Cerebellar nuclear complex (tissue), 1 donor: ENCODE results near the gene CCDC6.
"Not testable (repeated sequence)": the region's sequence is repeated elsewhere in the genome, so short reads cannot be mapped to it uniquely, and the experiment has no call there.

Source experiments
- DNase-seq, 2 experiments: peaks; one replicate each; lab custom pipeline; 2025; lab: John Stamatoyannopoulos, UW

The CCDC6 gene

DNA sequence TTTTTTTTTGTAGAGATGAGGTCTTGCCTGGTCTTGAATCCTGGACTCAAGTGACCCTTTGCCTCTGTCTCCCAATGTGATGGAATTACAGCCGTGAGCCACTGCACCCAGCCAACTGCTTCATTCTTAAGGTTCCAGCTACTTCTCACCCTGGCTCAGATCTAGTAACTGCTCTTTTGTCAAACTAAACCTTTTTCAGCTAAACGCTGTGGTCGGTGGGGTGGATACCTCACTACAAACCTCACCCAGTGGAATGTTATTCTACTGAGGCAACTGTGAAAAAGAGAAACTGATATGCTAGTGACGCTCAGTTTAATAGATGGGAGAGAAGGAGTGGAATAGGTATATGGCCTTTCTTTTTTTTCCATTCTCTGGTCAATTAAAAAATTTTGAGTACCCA, 151.4 kb downstream of the CCDC6 start:
- DNase-seq: no peak

DNA sequence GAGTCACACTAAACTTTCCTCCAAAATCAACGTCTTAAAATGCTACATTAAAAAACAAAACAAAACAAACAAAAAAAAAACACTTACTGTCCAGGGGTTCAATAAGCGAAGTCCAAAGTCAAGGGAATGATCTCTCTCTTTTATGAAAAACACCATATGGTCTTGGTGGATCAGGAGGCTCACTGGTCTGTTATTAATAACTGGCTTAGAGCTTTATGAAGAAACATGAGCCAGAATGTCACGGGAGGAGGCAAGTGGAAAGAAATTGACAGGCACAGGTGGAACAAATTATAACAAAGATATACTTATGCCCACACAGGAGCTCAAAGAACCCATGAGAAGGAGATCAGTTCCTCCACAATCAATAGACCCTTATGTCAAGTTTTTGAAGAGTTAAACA, 153.1 kb downstream of the CCDC6 start, which contains the start of gene MRLN:
TSS of gene MRLN (minus strand) at position 189 of the 400 bp plus-strand sequence.
- peak; percentile 69 to 85 for DNase-seq

DNA sequence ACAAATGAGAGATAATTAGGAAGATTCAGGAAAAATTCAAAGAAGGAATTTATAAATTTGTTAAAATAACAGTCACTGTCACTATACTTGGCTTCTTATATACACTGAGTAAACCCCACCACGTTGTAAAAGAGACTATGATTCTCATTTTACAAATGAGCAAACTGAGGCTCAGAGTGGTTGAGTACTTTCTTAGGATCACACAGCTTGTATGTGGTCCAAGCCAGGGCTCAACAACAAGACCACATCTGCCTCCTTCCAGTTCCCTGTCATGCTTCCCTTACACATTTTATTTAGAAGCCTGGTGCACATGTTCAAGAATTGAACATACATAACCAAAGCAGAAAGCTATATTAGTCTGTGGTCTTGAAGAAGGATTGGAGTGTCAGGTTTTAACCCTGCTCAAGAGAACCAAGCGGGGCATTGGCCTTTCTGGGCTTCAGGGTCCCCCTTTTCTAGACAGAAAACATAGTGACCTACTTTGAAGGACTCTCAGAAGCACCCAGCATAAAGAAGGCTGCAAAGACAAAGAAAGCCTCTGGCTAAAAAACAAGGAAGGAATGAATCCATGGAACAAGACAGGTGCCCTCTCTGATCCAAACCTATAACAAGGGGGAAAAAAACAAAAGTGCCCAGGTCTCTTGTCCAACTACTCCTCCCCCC, 153.9 kb downstream of the CCDC6 start:
- DNase-seq: no peak

DNA sequence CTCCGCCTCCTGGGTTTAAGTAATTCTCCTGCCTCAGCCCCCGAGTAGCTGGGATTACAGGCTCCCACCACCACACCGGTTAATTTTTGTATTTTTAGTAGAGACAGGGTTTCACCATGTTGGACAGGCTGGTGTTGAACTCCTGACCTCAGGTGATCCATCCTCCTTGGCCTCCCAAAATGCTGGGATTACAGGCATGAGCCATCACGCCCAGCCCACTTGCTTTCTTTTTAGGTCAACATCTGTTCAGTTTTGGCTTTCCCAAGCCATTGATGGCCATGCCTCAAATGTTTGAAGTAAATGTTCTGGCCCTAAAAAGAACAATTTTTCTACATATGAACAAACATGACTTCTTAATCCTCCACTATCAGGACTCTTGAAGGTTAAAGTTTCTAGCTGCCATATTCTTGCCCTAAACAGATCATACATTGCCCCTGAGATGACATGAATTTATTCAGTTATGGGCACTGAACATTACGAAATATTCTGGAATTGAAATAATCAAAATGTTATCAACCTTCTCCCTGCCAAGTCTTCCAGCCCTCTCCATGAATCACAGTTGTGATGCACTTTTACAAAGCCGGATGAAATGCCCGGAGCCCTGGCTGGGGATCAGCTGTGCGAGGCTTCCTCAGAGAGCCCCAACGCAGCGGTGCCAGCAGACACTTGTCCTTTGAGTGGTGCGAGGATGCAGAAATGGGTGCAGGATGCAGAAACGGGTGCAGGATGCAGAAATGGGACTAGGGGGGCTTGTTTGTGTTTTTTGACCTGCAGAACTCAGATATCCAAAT, 156.0 kb downstream of the CCDC6 start:
- peak in 1 of 2 experiments; percentile 30 for DNase-seq

DNA sequence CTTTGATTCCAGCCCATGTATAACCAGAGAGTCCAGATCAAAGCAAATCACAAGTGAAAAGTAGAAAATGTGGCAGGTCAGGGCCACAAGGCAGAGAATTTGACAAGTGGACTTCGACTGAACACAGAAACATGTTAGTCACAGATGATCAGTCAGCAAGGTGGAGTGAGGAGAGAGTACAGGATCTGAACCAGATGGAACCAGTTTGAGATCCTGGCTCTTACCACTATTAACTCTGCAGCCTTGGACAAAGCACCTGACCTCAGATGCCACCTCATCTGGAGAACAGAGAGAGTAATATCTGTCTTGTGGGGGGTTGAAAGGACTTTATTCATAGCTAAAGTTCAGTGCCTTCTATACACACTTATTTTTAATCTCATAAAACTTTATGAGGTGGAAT, 157.5 kb downstream of the CCDC6 start:
- no peak for DNase-seq

DNA sequence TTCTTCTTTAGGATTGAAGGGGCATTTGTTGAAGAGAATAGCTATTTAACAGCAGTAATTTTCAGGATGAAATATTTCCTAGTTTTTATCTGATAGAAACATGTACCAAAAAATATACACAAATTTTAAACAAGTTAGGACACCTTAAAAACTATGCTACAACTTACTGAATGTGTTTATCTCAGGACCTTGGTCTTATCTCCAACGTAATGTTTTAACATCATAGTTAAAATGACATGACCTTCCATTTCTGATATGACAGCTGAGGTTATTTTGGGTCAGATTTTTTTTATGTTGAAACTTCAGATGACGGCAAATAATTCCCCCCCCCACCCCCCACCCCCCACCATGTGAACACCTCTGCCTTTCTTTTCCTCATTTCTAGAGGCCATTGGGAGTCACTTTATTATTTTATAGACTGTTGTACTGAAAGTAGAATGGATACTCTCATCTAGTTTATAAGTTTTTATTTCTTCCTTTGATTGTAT, 161.1 kb downstream of the CCDC6 start:
- no peak for DNase-seq

DNA sequence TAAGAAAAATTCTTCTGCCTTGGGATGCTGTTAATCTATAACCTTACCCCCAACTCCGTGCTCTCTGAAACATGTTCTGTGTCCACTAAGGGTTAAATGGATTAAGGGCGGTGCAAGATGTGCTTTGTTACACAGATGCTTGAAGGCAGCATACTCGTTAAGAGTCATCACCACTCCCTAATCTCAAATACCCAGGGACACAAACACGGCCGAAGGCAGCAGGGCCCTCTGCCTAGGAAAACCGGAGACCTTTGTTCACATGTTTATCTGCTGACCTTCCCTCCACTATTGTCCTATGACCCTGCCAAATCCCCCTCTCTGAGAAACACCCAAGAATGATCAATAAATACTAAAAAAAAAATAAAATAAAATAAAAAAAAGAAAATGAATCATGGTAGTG, 161.6 kb downstream of the CCDC6 start:
- DNase-seq: not testable (repeated sequence)

DNA sequence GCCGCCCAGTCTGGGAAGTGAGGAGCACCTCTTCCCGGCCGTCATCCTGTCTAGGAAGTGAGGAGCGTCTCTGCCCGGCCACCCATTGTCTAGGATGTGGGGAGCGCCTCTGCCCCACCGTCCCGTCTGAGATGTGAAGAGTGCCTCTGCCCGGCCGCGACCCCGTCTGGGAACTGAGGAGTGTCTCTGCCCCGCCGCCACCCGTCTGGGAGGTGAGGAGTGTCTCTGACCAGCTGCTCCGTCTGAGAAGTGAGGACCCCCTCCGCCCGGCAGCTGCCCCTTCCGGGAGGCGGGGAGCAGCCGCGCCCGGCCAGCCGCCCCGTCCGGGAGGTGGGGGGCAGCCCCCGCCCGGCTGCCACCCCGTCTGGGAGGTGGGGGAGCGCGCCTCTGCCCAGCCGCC, 162.2 kb downstream of the CCDC6 start:
- not testable (repeated sequence) for DNase-seq

DNA sequence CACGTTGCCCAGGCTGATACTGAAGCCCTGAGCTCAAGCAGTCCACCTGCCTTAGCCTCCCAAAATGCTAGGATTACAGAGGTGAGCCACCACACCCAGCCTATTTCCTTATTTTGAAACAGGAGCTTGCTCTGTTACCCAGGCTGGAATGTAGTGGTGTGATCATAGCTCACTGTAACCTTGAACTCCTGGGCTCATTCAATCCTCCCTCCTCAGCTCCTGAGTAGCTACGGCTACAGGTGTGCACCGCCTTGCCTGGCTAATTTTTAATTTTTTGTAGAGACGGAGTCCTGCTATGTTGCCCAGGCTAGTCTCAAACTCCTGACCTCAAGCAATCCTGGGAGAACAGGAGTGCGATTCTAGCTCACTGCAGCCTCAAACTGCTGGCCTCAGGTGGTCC, 164.8 kb downstream of the CCDC6 start:
- no peak for DNase-seq

DNA sequence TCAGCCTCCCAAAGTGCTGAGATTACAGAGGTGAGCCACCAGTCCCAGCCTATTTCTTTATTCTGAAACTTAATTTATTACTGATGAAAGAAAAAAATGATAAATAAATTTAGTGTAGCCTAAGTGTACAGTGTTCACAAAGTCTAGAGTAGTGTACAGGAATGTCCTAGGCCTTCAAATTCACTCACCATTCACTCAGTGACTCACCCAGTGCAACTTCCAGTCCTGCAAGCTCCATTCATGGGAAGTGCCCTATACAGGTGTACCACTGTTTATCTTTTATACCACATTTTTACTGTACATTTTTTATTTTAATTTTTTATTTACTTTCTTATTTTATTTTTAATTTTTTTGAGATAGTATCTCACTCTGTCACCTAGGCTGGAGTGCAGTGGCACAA, 165.3 kb downstream of the CCDC6 start:
- DNase-seq: no peak
